ENCODE results near the gene CHCHD6. TPM values are rescaled to one million over a fixed set of nuclear protein-coding genes. Genes with fewer than 3 reads are reported as not detected.

Gene CHCHD6
- polyA plus RNA-seq, 1 donor from 2014 or later = 102 TPM

DNA sequence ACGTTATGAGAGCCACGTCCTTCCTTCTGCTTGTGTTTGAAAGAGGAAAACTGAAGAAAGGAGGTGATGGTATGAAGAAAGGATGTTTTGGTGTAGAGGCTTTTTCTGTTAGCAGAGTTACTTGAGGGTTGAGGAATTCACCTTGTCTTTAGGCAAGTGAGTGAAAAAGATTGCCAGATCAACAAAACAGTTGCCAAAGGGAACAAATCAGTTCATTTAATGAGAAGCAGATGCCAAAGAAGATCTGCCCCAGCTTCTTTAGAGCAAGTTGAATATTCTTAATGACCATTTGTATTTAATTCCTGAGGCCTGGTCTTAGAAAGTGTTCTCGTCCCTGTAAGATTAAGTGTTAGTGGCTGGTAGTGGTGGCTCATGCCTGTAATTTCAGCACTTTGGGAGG is 2.6 kb downstream of the CHCHD6 start:
- Histone ChIP-seq H3K27ac (ENCODE audit: low read length) (no peak overlapping the region), H3K9me3 (ENCODE audit: low read length) (no peaks in the 10 kb centered on the region), H3K4me3 (ENCODE audit: low read length) (no peak overlapping the region), H3K9me2 (ENCODE audit: insufficient read depth, low read length) (no peaks in the 10 kb centered on the region), H2AFZ (ENCODE audit: low read depth, low read length) (no peak overlapping the region), H3K27me3 (ENCODE audit: insufficient read depth, low read depth, low read length) (no peaks in the 10 kb centered on the region), H3K79me2 (replicated peaks; ENCODE audit: insufficient read depth, low read length) (peaks cover 26% of the 10 kb centered on the region), H3K4me2 (ENCODE audit: low read length) (no peak overlapping the region), H3F3A (ENCODE audit: insufficient read depth, low read length, poor library complexity, severe bottlenecking) (peaks cover 4% of the 10 kb centered on the region), H4K20me1 (ENCODE audit: insufficient read depth) (no peaks in the 10 kb centered on the region), H3K9ac (ENCODE audit: low read length) (no peak overlapping the region), H3K36me3 (ENCODE audit: insufficient read depth, low read length) (no peaks in the 10 kb centered on the region)
- TF ChIP-seq EZH2 (IDR thresholded peaks at IDR 0.05; ENCODE audit: borderline replicate concordance, insufficient read depth, low read length, poor library complexity, severe bottlenecking) (no peak), MXI1 (conservative IDR thresholded peaks at IDR 0.05; ENCODE audit: poor library complexity, severe bottlenecking) (no peak), EP300 (conservative IDR thresholded peaks at IDR 0.05; ENCODE audit: poor library complexity, severe bottlenecking) (no peak), SMC3 (conservative IDR thresholded peaks at IDR 0.05; ENCODE audit: poor library complexity) (no peak), POLR2AphosphoS5 (IDR thresholded peaks at IDR 0.05) (no peak), RAD21 (conservative IDR thresholded peaks at IDR 0.05) (no peak), TAF1 (IDR thresholded peaks at IDR 0.05; ENCODE audit: low read depth) (no peak)
- TF ChIP-seq, protein P1, sequence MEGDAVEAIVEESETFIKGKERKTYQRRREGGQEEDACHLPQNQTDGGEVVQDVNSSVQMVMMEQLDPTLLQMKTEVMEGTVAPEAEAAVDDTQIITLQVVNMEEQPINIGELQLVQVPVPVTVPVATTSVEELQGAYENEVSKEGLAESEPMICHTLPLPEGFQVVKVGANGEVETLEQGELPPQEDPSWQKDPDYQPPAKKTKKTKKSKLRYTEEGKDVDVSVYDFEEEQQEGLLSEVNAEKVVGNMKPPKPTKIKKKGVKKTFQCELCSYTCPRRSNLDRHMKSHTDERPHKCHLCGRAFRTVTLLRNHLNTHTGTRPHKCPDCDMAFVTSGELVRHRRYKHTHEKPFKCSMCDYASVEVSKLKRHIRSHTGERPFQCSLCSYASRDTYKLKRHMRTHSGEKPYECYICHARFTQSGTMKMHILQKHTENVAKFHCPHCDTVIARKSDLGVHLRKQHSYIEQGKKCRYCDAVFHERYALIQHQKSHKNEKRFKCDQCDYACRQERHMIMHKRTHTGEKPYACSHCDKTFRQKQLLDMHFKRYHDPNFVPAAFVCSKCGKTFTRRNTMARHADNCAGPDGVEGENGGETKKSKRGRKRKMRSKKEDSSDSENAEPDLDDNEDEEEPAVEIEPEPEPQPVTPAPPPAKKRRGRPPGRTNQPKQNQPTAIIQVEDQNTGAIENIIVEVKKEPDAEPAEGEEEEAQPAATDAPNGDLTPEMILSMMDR (IDR thresholded peaks at IDR 0.05; ENCODE audit: poor library complexity, severe bottlenecking) = no peak
- TF ChIP-seq, protein P2, sequence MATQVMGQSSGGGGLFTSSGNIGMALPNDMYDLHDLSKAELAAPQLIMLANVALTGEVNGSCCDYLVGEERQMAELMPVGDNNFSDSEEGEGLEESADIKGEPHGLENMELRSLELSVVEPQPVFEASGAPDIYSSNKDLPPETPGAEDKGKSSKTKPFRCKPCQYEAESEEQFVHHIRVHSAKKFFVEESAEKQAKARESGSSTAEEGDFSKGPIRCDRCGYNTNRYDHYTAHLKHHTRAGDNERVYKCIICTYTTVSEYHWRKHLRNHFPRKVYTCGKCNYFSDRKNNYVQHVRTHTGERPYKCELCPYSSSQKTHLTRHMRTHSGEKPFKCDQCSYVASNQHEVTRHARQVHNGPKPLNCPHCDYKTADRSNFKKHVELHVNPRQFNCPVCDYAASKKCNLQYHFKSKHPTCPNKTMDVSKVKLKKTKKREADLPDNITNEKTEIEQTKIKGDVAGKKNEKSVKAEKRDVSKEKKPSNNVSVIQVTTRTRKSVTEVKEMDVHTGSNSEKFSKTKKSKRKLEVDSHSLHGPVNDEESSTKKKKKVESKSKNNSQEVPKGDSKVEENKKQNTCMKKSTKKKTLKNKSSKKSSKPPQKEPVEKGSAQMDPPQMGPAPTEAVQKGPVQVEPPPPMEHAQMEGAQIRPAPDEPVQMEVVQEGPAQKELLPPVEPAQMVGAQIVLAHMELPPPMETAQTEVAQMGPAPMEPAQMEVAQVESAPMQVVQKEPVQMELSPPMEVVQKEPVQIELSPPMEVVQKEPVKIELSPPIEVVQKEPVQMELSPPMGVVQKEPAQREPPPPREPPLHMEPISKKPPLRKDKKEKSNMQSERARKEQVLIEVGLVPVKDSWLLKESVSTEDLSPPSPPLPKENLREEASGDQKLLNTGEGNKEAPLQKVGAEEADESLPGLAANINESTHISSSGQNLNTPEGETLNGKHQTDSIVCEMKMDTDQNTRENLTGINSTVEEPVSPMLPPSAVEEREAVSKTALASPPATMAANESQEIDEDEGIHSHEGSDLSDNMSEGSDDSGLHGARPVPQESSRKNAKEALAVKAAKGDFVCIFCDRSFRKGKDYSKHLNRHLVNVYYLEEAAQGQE (IDR thresholded peaks at IDR 0.05; ENCODE audit: borderline replicate concordance) = no peak

DNA sequence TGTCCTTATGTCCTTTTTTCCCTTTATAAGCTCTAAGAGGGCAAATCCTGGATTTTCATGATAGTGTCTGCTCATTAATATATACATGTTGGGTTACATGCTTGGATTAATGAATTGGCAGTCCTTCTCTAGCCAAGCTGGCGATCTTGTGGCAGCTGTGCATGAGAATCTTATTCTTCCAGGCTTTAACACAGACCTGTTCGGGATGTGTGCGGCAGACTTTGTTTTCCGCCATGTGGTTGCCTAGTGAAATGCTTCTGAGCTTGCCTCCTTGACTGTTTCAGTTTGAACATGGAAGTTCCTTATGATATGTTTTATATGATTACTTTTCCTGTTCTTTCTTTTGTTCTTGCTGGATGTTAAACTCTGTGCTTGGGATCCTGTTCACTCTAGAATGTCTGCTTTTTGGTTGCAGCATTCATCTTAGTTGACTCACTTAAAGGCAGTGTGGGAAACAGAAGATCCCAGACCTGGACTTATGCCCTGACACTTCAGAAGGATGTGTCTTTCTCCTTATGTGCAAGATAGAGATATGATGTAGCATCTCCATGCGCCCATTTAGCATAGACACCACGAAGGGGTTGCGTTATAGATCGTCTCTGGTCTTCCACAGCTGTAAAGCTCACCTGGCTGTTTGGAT is 7.2 kb downstream of the CHCHD6 start:
- Histone ChIP-seq H3F3A (ENCODE audit: insufficient read depth, low read length, poor library complexity, severe bottlenecking) (no peaks in the 10 kb centered on the region), H3K27me3 (ENCODE audit: insufficient read depth, low read depth, low read length) (no peaks in the 10 kb centered on the region), H3K27ac (ENCODE audit: low read length) (no peak overlapping the region), H3K4me2 (ENCODE audit: low read length) (no peak overlapping the region), H2AFZ (ENCODE audit: low read depth, low read length) (no peak overlapping the region), H3K79me2 (replicated peaks; ENCODE audit: insufficient read depth, low read length) (peaks cover 22% of the 10 kb centered on the region), H3K9me2 (ENCODE audit: insufficient read depth, low read length) (no peaks in the 10 kb centered on the region), H4K20me1 (ENCODE audit: insufficient read depth) (no peaks in the 10 kb centered on the region), H3K36me3 (ENCODE audit: insufficient read depth, low read length) (no peaks in the 10 kb centered on the region), H3K4me3 (ENCODE audit: low read length) (no peak overlapping the region), H3K9ac (ENCODE audit: low read length) (no peak overlapping the region), H3K9me3 (ENCODE audit: low read length) (no peaks in the 10 kb centered on the region)
- no peak for TF ChIP-seq TAF1 (IDR thresholded peaks at IDR 0.05; ENCODE audit: low read depth)

Data from neural cell (in vitro differentiated cells).